Embryonic facial prominence (tissue), 1 donor: ENCODE data around the gene CBFA2T3.
"Not testable (repeated sequence)": the region's sequence is repeated elsewhere in the genome, so short reads cannot be mapped to it uniquely, and the experiment has no call there.

Experiments used
- DNase-seq: peaks from one replicate; pipeline ENCODE4 v3.0.0-alpha.2; 2016; ENCODE audit errors: extremely low spot score

CBFA2T3 gene

DNA sequence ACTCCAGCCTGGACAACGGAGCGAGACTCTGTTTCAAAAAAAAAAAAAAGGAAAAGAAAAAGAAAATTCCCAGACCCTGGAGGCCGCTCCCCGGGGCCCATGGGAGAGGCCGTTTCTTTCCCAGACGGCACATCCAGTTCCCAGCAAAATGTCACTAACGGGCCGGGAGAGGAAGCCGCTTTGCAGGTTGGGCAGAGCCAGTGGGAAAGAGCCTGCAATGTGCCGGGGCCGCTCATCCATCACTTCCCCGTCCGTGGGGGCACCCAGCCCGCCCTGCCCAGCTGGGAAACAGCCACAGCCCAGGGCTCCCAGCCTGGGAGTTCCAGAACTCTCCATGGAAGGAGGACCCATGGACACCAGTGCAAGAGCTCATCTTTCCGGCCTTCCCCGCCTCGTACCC, 68.7 kb downstream of the CBFA2T3 start:
- DNase-seq = no peak

DNA sequence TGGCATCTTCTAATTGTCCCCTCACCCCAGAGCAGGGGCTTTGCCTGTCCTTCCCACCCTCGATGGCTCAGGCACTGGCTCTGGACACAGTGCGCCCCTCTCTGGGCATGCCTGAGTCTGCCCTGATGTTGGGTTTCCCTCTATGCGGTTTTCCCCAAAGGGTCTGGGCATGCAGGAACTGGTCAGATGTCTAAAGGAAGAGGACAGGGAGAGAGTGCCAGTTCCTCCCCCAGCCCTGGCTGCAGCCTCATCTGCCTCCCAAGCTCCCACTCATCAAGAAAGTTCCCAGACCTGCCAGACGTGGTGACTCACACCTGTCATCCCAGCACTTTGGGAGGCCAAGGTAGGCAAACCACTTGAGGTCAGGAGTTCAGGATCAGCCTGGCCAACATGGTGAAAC, 69.2 kb downstream of the CBFA2T3 start:
- DNase-seq = no peak

DNA sequence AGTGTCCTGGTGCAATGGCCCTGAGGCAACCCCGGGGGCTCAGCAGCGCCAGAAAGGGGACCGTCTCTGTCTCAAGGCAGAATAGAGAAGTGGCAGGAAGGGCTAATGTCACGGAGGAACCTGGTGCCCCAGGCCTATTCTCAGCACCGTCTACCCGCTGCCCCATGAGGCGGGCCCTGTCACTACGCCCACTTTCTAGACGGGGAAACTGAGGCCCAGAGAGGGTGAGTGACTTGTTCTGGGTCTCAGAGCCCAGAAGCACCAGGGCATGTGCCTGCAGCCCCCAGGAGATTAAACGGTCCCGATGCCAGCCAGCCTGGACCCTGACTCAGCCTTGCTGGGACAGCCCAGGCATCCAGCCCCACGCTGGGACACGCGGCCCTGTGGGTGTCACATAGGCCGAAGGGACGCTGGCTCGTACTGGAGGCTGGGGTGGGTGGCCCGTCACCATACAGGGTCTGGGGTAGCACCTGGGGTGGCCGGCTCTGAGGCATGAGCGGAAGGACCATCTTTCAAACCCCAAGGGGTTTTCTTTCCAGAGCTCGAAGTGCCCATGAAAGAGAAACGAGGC, 70.4 kb downstream of the CBFA2T3 start:
- no peak for DNase-seq

DNA sequence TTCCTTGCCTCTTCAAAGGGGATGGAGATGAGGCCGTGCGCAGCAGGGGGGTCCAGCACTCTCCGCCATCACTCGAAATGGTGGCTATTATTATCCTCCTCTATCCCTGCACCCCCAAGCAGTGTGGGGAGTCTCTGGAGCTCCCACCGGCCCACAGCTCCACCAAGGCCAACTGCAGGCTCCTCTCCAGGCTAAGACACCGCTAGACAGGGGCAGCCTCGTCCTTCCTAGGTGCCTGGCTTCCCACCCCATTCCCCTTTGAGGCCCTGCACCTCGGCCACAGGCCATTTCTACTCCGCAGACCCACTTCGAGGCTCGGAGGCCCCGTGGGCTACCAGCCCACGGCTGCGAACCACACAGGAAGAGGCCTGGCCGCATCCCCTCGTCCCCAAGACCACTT, 71.0 kb downstream of the CBFA2T3 start:
- no peak for DNase-seq

DNA sequence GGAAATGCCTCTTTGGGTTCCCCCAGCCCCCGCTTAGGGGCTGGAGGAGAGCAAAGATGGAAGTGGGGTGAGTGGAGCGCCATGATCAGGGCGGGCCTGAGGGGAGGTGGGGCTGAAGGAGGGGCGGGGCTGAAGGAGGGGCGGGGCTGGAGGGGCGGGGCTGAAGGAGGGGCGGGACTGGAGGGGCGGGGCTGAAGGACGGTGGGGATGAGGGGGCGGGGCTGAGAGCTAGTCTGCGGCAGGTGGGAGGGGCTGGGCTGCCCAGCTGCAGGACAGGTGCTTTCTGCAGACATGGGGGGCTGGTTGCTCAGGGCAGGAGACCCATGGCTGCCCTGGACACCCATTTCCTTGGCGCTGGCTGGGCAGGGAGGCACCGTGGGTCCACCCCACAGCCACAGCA, 71.4 kb downstream of the CBFA2T3 start:
- no peak for DNase-seq

DNA sequence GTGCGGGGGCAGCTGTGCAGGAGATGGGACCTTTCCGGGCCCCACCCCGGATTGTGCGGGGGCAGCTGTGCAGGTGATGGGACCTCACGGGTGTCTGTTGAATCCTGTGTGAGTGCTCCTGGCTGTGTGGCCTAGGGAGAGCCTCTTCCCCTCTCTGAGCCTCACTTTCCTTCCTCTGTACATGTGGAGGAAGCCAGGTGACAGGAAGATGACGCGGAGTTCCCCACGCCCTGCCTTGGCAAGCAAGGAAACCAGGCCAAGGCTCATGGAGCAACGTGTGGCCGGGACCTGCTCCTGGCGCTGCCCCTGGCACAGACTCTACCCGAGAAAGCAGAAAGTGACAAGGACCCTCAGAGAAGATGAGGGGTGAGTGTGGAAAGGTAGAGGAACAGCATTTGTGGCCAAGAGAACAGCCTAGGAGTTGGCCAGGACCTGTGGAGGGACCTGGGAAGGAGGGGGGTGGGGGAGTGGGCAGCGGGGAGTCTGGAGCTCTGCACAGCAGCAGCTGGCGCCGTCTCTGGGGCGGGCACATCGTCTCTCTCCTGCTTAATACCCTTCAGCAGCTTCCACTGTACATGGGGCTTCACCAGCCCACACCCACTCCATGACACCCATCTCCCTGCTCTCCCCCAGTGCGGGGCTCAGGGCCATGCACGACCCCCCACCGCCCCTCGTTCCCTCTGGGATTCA, 72.2 kb downstream of the CBFA2T3 start:
- DNase-seq = no peak

DNA sequence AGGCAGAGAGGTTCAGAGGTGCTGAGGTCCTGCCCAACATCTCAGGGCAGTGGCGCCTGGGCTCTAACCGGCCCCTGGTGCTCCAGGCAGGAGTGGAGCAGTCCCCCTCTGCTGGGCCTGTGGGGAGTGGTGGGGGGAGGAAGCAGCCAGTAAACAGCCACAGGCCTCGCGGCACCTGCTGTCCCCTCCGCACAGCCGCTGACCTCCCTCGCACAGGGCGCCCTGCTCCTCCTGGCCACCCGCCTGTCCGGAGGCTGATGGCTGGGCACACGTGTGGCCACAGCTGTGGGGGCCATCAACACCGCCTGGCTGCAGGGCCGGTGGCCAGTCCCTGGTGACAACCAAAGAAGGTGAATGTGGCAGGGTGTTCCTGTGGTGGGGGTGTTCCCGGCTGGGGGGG, 73.7 kb downstream of the CBFA2T3 start:
- DNase-seq = no peak

DNA sequence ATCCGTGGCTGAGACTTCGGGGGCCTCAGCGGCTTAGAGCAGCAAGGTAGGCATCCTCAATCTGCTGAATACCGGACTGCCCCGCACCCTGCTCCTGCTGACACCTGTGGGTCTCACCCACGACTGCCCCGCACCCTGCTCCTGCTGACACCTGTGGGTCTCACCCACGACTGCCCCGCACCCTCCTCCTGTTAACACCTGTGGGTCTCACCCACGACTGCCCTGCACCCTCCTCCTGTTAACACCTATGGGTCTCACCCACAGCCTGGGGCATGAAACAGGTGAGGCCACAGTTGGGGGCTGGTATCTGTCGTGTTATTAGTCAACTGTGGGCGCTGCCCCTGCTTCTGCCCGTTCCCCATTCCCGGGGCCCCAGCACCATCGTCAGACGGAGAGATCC, 74.3 kb downstream of the CBFA2T3 start:
- DNase-seq = no peak

DNA sequence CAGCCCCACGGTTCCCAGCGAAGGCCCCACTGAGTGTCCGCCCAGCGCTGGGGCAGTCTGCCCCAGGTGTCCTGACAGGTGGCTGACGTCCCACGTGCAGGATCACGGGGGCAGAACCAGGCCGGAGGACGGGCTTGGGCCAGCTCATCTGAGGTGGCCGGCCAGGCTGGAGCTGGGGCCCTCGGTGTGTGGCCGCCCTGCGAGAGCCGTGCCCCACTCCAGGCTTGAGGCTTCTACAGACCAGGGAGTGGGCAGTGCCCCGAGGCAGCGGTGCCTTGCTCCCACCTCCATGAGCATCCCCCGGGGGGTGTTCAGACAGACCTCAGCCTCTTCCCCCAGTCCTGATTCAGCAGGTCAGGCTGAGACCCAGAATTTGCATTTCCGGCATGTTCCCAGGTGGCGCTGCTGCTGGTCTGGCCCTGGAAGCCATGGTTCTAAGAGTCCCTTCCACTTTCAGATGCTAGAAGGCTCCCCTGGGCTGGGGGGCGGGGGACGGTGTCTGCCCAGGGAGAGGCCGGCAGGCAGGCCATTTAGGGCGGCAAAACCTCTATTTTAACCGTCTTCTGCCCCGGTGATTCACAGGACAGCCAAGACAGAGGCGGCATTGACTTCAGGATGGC, 75.2 kb downstream of the CBFA2T3 start:
- DNase-seq = no peak

DNA sequence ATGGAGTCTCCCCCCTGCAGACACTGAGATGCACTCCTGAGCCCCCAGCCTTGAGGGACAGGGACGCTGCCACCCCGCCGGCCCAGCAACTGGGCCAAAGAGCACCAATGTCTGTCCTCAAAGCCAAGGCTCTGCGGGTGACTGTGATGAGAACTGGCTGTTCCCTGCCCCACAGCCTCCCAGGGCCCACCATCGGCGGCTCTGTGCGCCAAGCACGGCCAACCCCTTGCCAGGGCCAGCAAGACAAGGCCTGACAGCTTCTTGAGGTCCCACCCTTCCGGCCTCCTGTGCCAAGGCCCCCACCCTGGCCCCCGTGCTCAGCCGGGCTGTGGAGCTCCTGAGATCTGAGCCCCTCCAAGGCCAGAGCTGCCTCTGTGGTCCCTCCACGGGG, 76.3 kb downstream of the CBFA2T3 start:
- no peak for DNase-seq

DNA sequence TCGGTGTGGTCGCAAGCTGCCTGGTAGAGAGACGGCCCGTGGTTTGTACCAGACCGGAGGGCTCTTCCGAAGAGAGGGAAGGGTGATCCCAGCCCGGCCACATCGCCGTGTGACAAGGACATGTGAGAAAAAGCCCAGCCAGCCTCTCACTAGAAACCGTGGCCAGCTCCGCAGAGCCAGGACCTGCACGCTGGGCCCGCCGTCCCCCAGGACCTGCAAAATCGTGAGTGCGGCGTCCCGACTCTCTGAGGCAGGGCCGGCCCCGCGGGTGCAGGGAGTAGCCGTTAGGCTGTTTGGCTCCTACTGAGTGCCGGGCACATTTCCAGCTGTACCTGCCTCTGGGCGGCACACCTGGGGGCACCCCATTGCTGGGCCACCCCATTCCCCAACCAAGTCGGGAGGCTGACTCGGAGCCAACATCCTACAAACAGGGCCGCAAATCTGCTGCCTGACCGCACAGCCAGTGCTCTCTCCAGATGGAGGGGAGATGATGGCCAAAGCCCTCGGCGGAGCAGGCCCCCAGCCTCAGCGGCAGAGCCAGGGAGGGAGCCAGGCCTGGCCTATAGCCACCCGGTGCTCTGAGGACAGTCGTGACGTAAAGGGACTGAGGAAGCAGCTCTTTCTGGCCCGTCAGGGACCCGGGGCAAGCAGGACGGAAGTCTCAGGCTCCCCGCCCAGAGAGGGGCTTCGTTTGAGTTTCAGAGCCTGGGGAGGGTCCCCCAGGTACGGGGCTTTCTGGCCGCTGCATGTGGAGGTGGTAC, 76.9 kb downstream of the CBFA2T3 start:
- no peak for DNase-seq

DNA sequence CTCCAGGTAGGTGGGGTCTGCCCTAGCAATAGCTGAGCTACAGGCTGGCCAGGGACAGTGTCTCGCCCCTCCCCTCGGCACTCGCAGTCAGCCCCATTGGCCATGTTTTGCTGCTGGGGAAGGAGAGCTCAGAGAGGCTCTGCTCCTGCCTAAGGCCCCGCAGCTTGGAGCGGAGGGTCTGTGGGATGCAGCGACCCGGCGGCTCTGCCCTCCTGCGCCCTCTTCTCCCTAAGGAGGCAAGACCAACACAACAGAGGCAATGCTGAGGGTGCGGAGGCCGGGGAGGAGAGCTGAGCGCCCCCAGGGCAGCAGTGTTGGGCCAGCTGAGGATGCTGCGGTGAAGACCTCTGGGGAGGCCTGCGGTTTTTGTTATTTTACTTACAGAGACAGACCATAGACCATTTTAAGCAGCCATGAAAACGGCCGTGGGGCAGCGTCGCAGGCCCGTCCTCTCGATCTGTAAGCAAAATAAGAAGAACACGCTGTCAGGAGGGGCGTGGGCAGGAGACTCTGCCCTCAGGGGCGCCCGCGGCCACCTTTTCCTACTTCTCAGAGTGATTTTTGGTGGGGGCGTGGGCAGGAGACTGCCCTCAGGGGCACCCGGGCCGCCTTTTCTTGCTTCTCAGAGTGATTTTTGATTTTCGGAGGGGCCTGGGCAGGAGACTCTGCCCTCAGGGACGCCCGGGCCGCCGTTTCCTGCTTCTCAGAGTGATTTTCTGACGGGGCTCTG, 79.1 kb downstream of the CBFA2T3 start:
- DNase-seq = no peak

DNA sequence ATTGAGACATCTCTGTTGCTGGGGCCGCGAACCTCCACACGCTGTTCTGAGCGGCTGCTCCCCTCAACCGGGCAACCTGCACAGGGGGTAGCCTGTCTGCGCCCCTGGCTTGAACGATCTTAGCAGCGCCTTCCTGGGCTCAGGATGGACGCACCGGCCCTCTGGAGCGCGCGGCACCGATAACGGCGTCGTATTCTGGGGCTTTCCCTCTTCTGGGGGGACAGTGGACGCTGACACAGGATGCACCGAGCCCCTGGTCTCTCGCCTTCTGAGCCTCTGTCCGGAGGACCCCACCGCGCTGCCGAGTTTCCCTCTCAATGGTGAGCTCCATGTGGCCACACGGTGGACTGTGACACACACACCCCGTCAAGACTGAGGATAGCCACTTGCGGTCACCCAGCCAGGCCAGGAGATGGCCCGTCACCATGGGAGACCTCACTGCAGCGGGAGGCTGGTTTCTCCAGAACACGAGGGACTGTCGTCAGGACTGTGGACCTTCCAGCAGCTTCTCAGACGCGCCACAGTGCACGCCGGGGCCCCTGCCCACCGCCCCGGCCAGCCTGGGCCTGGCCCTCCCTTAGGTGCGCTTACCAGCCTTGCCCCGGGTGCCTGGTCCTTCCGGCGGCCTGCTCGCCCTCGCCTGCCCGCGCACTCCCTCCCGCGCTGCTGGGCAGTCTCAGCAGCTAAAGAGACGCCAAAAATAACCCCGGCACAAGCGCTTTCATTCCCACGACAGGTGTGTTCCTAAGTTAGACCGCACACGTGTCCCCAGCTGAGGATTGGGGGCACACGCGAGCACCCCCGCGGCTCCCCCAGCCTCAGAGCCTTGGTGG, 80.6 kb downstream of the CBFA2T3 start:
- no peak for DNase-seq

DNA sequence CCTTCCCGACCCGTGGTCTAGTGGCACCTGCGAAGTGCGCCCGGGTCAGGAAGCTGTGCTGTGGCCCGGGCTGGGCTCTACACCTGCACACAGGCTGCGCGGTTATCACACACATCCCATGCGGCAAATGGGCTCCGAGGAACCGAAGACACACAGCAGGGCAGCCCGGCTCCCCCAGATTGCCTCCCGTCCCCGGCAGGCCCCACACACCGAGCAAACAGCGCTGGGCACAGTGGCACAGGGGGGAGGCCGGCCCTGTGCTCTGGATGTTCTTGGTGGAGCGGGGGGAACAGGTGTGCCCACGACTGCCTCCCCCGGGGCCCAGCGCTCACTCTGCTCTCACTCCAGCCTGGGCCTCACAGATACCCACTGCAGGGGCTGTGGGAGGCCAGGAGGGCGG, 81.7 kb downstream of the CBFA2T3 start:
- no peak for DNase-seq

DNA sequence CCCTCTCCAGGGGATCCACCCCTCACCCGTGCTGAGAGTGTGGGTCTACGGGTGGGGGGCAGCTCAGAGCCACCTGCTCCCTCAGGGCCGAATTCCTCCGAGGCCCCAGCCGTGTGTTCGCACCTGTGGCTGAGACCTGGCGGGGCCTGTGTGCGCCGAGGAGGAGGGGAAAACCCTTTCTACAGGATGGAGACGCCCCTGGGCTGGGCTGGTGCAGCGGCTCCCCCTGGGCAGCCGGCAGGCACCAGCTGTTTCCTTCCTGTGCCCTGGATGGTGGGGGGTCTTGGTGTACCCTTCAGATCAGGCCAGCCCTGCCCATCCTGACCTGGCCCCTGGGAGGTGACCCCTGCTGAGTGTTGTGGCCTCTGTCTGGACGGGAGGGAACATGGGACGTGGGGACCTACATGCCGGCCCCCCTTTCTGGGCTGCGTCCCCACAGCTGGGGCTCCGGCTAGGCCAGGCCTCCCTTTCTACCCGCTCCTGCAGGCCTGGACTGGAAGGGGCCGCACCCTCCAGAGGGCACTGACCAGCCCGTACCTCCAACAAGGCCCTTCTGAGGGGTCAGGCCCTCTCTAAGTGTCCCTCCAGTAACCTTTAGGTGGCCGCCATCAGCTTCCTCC, 82.2 kb downstream of the CBFA2T3 start:
- DNase-seq = no peak

DNA sequence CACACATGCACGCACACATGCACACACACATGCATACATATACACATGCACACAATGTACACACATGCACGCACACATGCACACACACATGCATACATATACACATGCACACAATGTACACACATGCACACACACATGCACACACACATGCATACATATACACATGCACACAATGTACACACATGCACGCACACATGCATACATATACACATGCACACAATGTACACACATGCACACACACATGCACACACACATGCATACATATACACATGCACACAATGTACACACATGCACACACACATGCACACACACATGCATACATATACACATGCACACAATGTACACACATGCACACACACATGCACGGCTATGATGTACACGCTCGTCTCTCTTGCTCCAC, 82.7 kb downstream of the CBFA2T3 start:
- DNase-seq = not testable (repeated sequence)

DNA sequence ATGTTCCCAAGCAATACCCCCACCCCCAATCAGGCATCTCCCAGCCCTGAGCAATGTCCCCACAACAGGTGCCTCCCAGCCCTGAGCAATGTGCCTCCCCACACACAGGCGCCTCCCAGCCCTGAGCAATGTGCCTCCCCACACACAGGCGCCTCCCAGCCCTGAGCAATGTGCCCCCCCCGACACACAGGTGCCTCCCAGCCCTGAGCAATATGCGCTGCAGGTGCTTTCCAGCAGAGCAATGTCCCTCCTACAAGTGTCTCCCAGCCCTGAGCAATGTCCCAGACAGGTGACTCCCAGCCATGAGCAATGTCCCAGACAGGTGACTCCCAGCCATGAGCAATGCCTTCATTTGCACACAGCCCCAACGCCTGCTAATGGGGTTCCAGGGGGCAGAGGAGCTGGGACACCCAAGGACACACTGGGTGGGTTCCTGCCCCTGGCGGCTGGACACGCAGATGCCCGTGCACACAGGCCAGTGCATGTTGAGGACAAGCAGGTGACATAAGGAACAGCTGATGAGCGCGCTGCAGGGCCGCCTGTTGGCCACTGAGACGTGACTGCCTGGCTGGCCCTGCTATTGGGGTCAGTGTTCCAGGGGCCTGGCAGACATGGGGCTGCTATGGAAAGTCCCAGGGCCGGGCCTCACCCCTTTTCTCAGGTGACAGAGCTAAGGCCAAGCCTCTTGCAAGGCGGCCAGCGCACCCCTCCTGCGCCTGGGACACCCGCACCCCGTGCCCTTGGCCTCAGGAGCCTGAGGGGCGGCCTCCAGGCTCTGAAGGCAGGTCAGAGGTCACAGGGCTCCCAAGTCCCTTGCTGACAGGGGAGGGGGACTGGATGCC, 83.7 kb downstream of the CBFA2T3 start:
- DNase-seq = no peak

DNA sequence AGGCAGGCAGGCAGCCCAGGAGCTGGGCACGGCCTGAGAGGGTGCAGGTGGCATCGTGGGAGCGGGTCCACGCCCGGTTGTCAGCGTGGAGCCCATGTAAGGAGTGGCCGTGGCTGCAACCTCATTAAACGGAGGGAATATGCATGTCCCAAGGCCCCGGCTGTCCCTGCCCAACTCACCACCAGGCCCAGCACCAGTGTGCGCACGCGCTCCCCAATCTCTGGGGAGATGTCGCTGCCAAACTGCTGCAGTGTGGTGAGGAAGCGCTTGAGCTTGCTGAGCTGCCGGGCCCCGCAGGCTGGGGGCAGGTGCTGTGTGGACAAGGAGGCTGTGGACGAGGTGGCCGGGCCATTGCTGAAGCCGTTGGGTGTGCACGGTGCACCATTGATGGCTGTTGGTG, 84.9 kb downstream of the CBFA2T3 start:
- DNase-seq = no peak

DNA sequence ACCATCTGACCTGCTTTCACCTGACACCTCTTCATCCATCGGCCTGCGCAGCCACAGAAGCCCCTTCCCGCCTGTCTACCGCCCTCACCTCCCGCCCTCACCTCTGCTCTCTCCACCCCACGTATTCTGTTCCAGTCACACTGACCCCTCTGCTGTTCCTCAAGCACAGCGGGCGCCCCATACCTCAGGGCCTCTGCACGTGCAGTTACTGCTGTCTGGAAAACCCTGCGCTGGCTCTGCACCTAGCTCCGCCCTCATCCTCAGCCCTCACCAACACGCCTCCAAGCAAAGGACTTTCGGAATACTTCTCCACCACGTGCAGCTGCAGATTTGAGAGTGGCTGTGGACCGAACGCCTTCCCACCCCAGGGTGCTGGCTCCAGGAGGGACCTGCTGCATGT, 85.9 kb downstream of the CBFA2T3 start:
- no peak for DNase-seq
